H9 (cell line): ENCODE data around the gene NUBPL. TPM values are rescaled to one million over a fixed set of nuclear protein-coding genes. Genes with fewer than 3 reads are reported as not detected.

Experiments
- DNase-seq: peaks from one replicate; pipeline ENCODE4 v3.0.0-alpha.2; 2017
- H2AFZ ChIP-seq: one replicate; pipeline ENCODE4 v1.6.1; 2013; ENCODE audit warnings: mild to moderate bottlenecking, low read length, control low read depth, moderate library complexity
- H2AK5ac ChIP-seq: 2 replicates; pipeline ENCODE4 v1.6.1; 2013; ENCODE audit warnings: low read length, control low read depth, mixed read lengths; ENCODE audit not compliant: insufficient read length
- H2BK120ac ChIP-seq: one replicate; pipeline ENCODE4 v1.6.1; 2013; ENCODE audit warnings: low read depth, mild to moderate bottlenecking, low read length, control low read depth, inconsistent platforms; ENCODE audit not compliant: poor library complexity, severe bottlenecking
- H2BK12ac ChIP-seq: 2 replicates; pipeline ENCODE4 v1.6.1; 2013; ENCODE audit warnings: low read length, control low read depth, mixed read lengths, low read depth; ENCODE audit not compliant: insufficient read length
- H2BK15ac ChIP-seq: 2 replicates; pipeline ENCODE4 v1.6.1; 2013; ENCODE audit warnings: low read depth, low read length, control low read depth
- H2BK20ac ChIP-seq: one replicate; pipeline ENCODE4 v1.6.1; 2013; ENCODE audit warnings: low read depth, mild to moderate bottlenecking, low read length, control low read depth, inconsistent platforms; ENCODE audit not compliant: poor library complexity, severe bottlenecking
- H2BK5ac ChIP-seq: 2 replicates; pipeline ENCODE4 v1.6.1; 2013; ENCODE audit warnings: low read length, control low read depth, mixed read lengths; ENCODE audit not compliant: insufficient read length
- H3K14ac ChIP-seq: 2 replicates; pipeline ENCODE4 v1.6.1; 2013; ENCODE audit warnings: low read length, control low read depth; ENCODE audit not compliant: insufficient read depth
- H3K18ac ChIP-seq: 2 replicates; pipeline ENCODE4 v1.6.1; 2013; ENCODE audit warnings: low read depth, mild to moderate bottlenecking, mixed read lengths, low read length, control low read depth; ENCODE audit not compliant: insufficient read length
- H3K23ac ChIP-seq: 2 replicates; pipeline ENCODE4 v1.6.1; 2013; ENCODE audit warnings: low read length, control low read depth, mixed read lengths, low read depth; ENCODE audit not compliant: insufficient read length
- H3K23me2 ChIP-seq: 2 replicates; pipeline ENCODE4 v1.6.1; 2013; ENCODE audit warnings: low read depth, mild to moderate bottlenecking, mixed read lengths, low read length, control low read depth; ENCODE audit not compliant: insufficient read length, poor library complexity, severe bottlenecking
- H3K27ac ChIP-seq: 2 replicates; pipeline ENCODE4 v1.5.1; 2013; ENCODE audit warnings: low read length, control low read depth, mixed read lengths, low read depth; ENCODE audit not compliant: insufficient read length
- H3K27me3 ChIP-seq: 2 replicates; pipeline ENCODE4 v1.6.1; 2013; ENCODE audit warnings: low read length, control low read depth, inconsistent platforms; ENCODE audit not compliant: insufficient read depth
- H3K4ac ChIP-seq: 2 replicates; pipeline ENCODE4 v1.6.1; 2013; ENCODE audit warnings: low read depth, mild to moderate bottlenecking, control low read depth, inconsistent platforms, low read length, moderate library complexity
- H3K4me1 ChIP-seq: 2 replicates; pipeline ENCODE4 v1.6.1; 2013; ENCODE audit warnings: low read length, control low read depth, inconsistent platforms; ENCODE audit not compliant: insufficient read depth
- H3K4me2 ChIP-seq: 2 replicates; pipeline ENCODE4 v1.6.1; 2013; ENCODE audit warnings: low read length, control low read depth, mixed read lengths; ENCODE audit not compliant: insufficient read length, insufficient read depth
- H3K56ac ChIP-seq: 2 replicates; pipeline ENCODE4 v1.6.1; 2013; ENCODE audit warnings: low read depth, mild to moderate bottlenecking, mixed read lengths, low read length, control low read depth; ENCODE audit not compliant: insufficient read length
- H3K79me1 ChIP-seq: 2 replicates; pipeline ENCODE4 v1.6.1; 2013; ENCODE audit warnings: low read depth, mild to moderate bottlenecking, moderate library complexity, low read length, control low read depth, inconsistent platforms; ENCODE audit not compliant: insufficient read depth, poor library complexity, severe bottlenecking
- H3K79me2 ChIP-seq: 2 replicates; pipeline ENCODE4 v1.6.1; 2013; ENCODE audit warnings: low read length, control low read depth, inconsistent platforms; ENCODE audit not compliant: insufficient read depth
- H3K9ac ChIP-seq: 2 replicates; pipeline ENCODE4 v1.6.1; 2013; ENCODE audit warnings: low read length, control low read depth, mixed read lengths; ENCODE audit not compliant: insufficient read length; ENCODE audit errors: extremely low read depth
- H3K9me3 ChIP-seq: one replicate; pipeline ENCODE4 v1.6.1; 2013; ENCODE audit warnings: low read depth, low read length, inconsistent platforms; ENCODE audit not compliant: control insufficient read depth
- H3T11ph ChIP-seq: one replicate; pipeline ENCODE4 v1.6.1; 2013; ENCODE audit warnings: mild to moderate bottlenecking, low read length, control low read depth, inconsistent platforms
- H4K20me1 ChIP-seq: one replicate; pipeline ENCODE4 v1.6.1; 2013; ENCODE audit not compliant: control insufficient read depth, insufficient read length, insufficient read depth
- H4K5ac ChIP-seq: 2 replicates; pipeline ENCODE4 v1.6.1; 2013; ENCODE audit warnings: low read depth, mild to moderate bottlenecking, mixed read lengths, low read length, control low read depth; ENCODE audit not compliant: insufficient read length
- H4K8ac ChIP-seq: replicated peaks from 2 replicates; pipeline ENCODE4 v1.6.1; 2013; ENCODE audit warnings: low read length, control low read depth, mixed read lengths, low read depth; ENCODE audit not compliant: insufficient read length
- H4K91ac ChIP-seq: 2 replicates; pipeline ENCODE4 v1.6.1; 2013; ENCODE audit warnings: low read depth, mild to moderate bottlenecking, moderate library complexity, mixed read lengths, low read length, control low read depth; ENCODE audit not compliant: insufficient read length
- H3K27ac Mint-ChIP-seq, 3 experiments: 2 replicates in 2 of 3; 3 replicates in 1 of 3; pipeline ENCODE4 v1.8.0; 2020 to 2021; ENCODE audit warnings: mixed read lengths in 3 of 3, mild to moderate bottlenecking in 1 of 3, moderate library complexity in 1 of 3
- H3K27me3 Mint-ChIP-seq: 2 replicates; pipeline ENCODE4 v1.8.0; 2021; ENCODE audit warnings: low read depth, mild to moderate bottlenecking, moderate library complexity, mixed read lengths
- H3K36me3 Mint-ChIP-seq, 3 experiments: 2 replicates in 2 of 3; 3 replicates in 1 of 3; pipeline ENCODE4 v1.8.0; 2020 to 2021; ENCODE audit warnings: low read depth in 3 of 3, mixed read lengths in 3 of 3; ENCODE audit not compliant: insufficient read depth in 1 of 3
- H3K4me1 Mint-ChIP-seq, 2 experiments: 2 replicates each; pipeline ENCODE4 v1.8.0; 2020; ENCODE audit warnings: mixed read lengths in 2 of 2
- H3K4me3 Mint-ChIP-seq, 2 experiments: 2 replicates in 1 of 2; 3 replicates in 1 of 2; pipeline ENCODE4 v1.8.0; 2020 to 2021; ENCODE audit warnings: mild to moderate bottlenecking in 2 of 2, mixed read lengths in 2 of 2, moderate library complexity in 1 of 2
- H3K9me3 Mint-ChIP-seq, 2 experiments: 2 replicates in 1 of 2; 3 replicates in 1 of 2; pipeline ENCODE4 v1.8.0; 2020; ENCODE audit warnings: mild to moderate bottlenecking in 2 of 2, mixed read lengths in 2 of 2, moderate library complexity in 1 of 2
- WGBS: extraction: QIAGEN DNeasy Blood & Tissue Kit; methylation state at CpG from one replicate; pipeline ENCODE4 v1.1.7; 2013; ENCODE audit warnings: missing lambda C conversion rate, low lambda C conversion rate, mixed read lengths; ENCODE audit not compliant: insufficient read length; ENCODE audit errors: extremely low coverage; 5-methylcytosine and 5-hydroxymethylcytosine counted together
- total RNA-seq: library from RNA; stranded (reverse); gene quantifications from 2 replicates; pipeline ENCODE4 v1.2.1, GENCODE V29; 2021
- TF ChIP-seq, protein P1 (sequence below): fragments of 200-600 bp; sonication (generic); conservative IDR thresholded peaks from 3 replicates; pipeline ENCODE4 v1.8.0; 2021; ENCODE audit warnings: antibody characterized with exemption, mild to moderate bottlenecking

NUBPL gene
- total RNA-seq, 1 experiment from 2014 or later = 14.8 TPM

GRCh38 chr14:31568161-31568560, 7.0 kb downstream of the NUBPL start:
- Histone ChIP-seq H4K5ac (no peak overlapping the region), H3K14ac (no peak overlapping the region), H2BK15ac (no peak overlapping the region), H4K8ac (no peak overlapping the region), H3K4ac (no peak overlapping the region), H3K23me2 (no peaks in the 10 kb centered on the region), H4K91ac (no peak overlapping the region), H2BK12ac (no peak overlapping the region), H3K9ac (no peak overlapping the region), H3K4me2 (no peak overlapping the region), H3K18ac (no peak overlapping the region), H3K79me2 (no peaks in the 10 kb centered on the region), H3T11ph (no peak overlapping the region), H3K27ac (no peak overlapping the region), H3K27me3 (no peaks in the 10 kb centered on the region), H3K56ac (no peak overlapping the region), H2BK20ac (no peak overlapping the region), H2AFZ (no peak overlapping the region), H2AK5ac (no peak overlapping the region), H3K23ac (no peak overlapping the region), H3K9me3 (no peaks in the 10 kb centered on the region), H3K4me1 (no peaks in the 10 kb centered on the region), H2BK120ac (no peak overlapping the region), H4K20me1 (no peaks in the 10 kb centered on the region), H2BK5ac (no peak overlapping the region), H3K79me1 (no peaks in the 10 kb centered on the region)
- Mint-ChIP-seq H3K27me3 (no peaks in the 10 kb centered on the region), H3K27ac (no peak overlapping the region), H3K36me3 (no peaks in the 10 kb centered on the region), H3K4me1 (no peaks in the 10 kb centered on the region), H3K9me3 (no peaks in the 10 kb centered on the region), H3K4me3 (no peak overlapping the region)
- TF ChIP-seq, protein P1, sequence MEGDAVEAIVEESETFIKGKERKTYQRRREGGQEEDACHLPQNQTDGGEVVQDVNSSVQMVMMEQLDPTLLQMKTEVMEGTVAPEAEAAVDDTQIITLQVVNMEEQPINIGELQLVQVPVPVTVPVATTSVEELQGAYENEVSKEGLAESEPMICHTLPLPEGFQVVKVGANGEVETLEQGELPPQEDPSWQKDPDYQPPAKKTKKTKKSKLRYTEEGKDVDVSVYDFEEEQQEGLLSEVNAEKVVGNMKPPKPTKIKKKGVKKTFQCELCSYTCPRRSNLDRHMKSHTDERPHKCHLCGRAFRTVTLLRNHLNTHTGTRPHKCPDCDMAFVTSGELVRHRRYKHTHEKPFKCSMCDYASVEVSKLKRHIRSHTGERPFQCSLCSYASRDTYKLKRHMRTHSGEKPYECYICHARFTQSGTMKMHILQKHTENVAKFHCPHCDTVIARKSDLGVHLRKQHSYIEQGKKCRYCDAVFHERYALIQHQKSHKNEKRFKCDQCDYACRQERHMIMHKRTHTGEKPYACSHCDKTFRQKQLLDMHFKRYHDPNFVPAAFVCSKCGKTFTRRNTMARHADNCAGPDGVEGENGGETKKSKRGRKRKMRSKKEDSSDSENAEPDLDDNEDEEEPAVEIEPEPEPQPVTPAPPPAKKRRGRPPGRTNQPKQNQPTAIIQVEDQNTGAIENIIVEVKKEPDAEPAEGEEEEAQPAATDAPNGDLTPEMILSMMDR = no peak
- DNase-seq = no peak
- WGBS = no CpG with 5 or more reads among the region's 5 CpGs
